HG02610 (cell line): ENCODE measurements around the gene CHADL.
A peak's percentile ranks its signal among the peaks of the same experiment; 100 is the strongest.

Source experiments
- ATAC-seq: cut with Tn5 transposase; IDR thresholded peaks from one replicate; pipeline ENCODE4 v1.9.1; 2021; ENCODE audit warnings: mild to moderate bottlenecking, moderate library complexity; ENCODE audit not compliant: unreplicated experiment

CHADL gene

DNA sequence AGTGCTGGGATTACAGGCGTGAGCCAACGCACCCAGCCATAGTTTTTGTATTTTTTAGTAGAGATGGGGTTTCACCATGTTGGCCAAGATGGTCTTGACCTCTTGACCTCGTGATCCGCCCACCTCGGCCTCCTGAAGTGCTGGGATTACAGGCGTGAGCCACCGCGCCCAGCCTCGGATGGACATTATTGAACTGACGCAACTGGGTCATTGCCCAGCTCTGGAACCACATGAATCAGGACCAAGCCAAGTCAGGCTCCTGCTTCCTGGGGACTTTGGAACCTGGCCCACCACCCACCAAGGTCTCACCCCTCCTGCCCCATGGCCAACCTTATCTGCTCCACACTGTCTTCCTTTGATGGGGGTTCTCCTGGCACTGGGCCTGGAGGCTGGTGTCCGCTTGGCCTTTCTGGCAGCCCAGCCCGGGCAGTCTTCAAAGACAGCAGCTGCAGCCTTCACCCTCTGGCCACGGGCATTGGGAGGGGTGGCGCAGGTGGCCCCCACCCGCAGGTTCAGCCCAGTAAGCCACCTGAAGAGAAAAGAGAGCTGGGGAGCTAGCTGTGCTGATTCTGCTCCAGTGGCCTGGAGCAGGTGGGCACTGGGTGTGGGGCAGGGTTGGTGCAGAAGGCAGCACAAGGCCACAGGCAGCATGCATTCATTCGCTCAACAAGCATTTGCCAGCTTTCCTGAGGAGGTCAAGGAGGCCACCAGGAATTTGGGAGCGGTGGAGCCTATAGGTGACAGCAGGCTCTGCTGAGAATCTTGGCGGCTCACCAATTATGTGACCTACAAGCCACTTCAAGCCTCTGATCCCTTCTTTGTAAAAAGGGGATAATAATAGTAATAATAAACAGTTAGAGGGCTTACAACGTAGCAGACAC lies 5.7 kb downstream of the CHADL start:
- no peak for ATAC-seq

DNA sequence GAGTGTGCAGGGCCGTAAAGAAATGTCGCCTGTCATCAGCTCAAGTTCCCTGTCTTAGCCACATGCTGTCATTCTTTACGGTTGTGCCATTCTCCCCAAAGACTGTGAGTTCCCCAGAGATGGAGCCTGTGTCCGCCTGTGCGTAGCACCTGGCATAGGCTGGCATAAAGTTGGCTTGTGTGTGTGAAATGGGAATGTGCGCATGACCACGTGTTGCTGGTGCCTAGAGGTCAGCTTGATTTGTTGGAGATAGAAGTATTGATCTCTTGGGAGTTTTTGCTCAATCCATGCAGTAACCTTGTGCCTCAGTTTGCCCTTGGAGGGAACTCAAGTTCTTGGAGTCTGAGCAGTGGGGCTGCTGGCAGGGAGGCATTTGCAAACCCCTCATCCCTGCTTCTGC lies 9.4 kb downstream of the CHADL start:
- no peak for ATAC-seq

GRCh38 chr22:41230401-41230785 lies 10.3 kb downstream of the CHADL start:
- no peak for ATAC-seq

- no peak for ATAC-seq
Observed at GRCh38 chr22:41229730-41230400, 10.9 kb downstream of the CHADL start.

- ATAC-seq = no peak
Observed at GRCh38 chr22:41229215-41229614, 11.5 kb downstream of the CHADL start.

DNA sequence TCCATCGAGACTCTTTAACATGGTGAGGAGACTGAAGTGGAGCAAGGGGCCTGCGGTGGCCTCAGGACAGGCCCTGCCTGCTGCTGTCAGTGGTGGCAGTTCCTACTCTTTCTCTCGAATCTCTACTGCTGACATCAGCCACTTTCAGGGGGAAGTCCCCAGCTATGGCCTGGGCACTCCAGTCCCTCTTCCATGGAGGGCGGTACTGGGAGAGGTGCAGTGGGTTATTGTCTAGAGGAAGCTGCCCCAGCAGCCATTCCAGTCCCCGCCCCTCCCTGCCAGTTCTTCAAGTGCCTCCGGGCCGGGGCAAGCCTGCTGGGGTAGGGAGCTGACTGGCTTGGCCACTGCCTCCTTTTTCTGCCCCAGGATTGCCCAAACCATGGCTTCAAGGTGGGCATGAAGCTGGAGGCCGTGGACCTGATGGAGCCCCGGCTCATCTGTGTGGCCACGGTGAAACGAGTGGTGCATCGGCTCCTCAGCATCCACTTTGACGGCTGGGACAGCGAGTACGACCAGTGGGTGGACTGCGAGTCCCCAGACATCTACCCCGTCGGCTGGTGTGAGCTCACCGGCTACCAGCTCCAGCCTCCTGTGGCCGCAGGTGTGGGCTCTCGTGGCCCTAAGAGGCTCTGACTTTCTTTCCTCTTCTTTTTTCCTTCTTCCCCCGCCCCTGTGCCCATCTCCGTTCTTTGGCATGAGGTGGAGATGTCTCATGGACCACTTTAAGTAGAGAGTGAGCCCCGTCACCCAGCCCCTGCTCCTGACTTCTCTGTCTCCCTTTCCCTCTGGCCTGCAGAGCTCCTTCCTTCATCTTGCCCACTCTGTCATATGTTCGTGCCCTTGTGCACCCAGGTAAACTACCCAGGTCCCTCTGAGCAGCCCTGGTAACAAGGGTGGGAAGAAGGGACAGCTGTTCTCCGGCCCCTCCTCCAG lies 13.7 kb downstream of the CHADL start:
- ATAC-seq = no peak

- ATAC-seq = no peak
Observed at GRCh38 chr22:41223535-41223934, 17.2 kb downstream of the CHADL start.

GRCh38 chr22:41222846-41223507 lies 17.8 kb downstream of the CHADL start:
- no peak for ATAC-seq

DNA sequence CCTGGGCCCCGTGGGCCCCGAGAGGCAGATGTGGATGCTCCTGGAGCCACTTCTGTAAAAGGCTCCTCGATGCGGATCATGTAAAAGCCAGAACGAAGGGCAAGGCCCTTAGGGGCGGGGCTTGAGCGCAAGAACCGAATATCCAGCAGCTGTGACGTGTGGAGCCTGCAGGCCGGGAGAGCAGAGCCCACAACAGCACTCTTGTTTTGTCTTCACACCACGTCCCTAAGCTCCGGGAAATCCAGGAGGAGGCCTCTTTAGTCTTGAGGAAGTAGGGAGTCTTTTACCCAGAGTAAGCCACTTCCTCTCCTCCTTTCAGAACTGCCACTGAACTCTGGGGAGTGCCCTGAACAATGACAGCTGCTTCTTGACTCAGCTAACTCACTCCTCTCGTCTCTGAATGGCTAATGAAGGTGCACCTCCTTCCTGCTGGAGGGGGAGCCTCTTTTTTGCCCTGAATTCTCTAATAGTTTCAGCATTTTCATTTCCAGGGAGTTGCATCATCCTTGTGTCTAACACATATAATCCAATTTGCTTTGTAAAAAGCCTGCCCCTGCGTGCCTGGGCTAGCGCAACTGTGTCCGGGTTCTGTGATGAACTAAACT lies 23.1 kb downstream of the CHADL start:
- peak; percentile 68 for ATAC-seq

DNA sequence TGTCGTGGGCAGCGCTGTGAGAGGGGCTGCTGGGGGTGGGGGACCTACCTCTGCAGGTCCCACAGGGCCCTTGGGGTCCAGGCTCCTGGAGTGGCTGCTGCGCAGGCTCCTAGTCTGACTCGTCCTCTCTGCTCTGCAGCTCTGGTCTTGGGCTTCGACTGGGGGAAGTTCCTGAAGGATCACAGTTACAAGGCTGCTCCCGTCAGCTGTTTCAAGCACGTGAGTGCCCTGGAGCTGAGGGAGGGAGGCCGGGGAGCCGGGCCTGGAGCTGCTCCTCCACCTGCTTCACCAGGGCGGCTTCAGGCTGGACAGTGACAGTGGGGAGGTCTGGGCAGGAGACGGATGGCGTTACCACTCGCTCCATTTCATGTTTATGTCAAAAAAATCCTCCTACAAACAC lies 23.7 kb downstream of the CHADL start:
- ATAC-seq = no peak

GRCh38 chr22:41215926-41216325 lies 24.8 kb downstream of the CHADL start:
- no peak for ATAC-seq

GRCh38 chr22:41215409-41215808 lies 25.3 kb downstream of the CHADL start:
- no peak for ATAC-seq

- ATAC-seq = no peak
Observed at GRCh38 chr22:41206719-41207118, 34.0 kb downstream of the CHADL start.

DNA sequence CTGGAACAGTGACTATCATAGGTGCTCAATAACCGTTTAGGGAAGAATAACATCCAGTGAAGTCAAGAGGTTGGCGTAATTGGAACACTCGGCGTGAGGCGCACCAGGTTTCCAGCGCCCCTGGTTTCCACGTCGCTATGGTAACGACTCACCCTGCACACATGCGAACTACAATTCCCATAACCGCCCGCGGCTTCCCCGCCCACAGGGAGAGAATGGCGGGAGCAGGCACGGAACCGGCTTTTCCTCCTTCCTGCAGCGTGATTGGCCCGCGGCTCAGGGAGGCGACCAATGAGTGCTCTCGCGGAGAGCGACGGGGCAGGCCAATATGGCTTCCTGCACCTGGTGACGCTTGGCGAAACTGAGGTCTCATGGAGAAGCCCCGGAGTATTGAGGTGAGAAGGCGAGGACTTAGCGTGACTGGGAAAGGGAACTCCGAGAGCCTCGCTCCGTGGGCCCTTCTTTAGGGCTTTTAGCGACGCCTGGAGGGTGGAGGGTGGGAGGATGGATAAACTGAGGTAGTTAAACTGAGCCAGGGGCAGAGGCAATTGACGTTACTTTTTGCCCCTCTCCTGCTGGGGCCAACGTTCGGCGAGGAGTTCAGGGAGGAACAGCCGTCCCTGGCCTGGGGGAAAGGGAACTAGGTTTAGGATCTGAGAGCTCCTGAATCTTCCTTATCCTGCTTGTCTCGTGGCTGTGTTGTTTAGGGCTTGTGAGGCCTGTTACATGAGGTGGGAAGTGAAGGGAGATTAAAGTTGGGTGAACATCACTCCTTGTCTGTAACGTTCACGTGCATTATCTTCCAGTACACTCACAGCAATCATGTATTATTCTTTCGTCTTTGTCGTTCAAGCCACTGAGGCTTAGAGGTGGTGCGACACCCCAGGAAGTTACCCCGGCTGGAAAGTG lies 35.5 kb downstream of the CHADL start, which contains the start of gene L3MBTL2:
Gene L3MBTL2, plus strand, starts transcription at position 321 of the 909 bp plus-strand sequence. Its CDS starts 51 bp downstream, at position 372.
- ATAC-seq = peak; percentile 97

GRCh38 chr22:41204066-41204465 lies 36.7 kb downstream of the CHADL start:
- no peak for ATAC-seq

GRCh38 chr22:41203118-41203517 lies 37.6 kb downstream of the CHADL start:
- no peak for ATAC-seq

DNA sequence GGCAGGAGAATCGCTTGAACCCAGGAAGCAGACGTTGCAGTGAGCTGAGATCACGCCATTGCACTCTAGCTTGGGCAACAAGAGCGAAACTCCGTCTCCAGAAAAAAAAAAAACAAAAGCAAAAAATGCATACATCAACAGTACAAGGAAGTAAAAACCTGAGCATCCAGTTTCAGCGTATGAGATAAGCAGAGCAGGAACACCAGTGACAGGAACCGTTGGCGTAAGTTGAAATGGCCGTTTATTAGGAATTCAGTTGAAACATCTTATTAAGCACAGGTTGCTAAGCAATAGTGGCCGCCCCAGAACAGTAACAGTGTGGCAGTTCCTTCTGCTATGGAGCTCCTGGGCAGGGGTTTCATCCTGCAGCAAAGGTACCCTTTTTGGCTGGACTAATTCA lies 39.6 kb downstream of the CHADL start:
- no peak for ATAC-seq

DNA sequence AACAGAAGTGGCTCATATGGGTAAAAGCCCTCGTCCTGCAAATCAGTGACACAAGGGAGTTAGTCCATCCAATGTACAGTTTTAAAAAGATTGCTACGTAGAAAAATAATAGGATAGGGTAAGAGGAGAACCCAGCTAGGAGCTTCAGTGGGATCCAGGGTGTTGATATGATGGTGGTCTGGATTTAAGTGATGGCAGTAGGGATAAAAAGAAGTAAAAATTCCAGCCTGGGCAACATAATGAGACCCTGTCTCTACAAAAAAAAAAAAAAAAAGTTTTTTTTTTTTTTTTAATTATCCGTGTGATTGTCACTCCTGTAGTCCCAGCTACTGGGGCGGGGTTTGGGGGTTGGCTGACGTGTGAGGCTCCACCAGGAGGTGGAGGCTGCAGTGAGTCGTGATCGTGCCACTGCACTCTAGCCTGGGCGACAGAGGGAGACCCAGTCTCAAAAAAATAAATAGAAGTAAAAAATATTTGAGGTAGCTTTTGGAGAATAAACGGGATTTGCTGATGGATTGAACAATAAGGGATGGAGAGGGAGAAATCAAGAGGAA lies 42.6 kb downstream of the CHADL start:
- ATAC-seq = no peak
